Measurements from ENCODE around the gene CSN3. TPM values are rescaled to one million over a fixed set of nuclear protein-coding genes. Genes with fewer than 3 reads are reported as not detected.
A peak's percentile ranks its signal among the peaks of the same experiment; 100 is the strongest.
"Not testable (repeated sequence)": the region's sequence is repeated elsewhere in the genome, so short reads cannot be mapped to it uniquely, and the experiment has no call there.

CSN3 gene
- total RNA-seq, 1 donor from 2014 or later = not detected

- H3K9me3 Mint-ChIP-seq = no peaks in the 10 kb centered on the region
Measured at GRCh38 chr4:70197842-70198241, 44.6 kb upstream of the CSN3 start.

GRCh38 chr4:70203601-70204000 is 38.8 kb upstream of the CSN3 start:
- H3K9me3 ChIP-seq (ENCODE audit: low read depth) = no peaks in the 10 kb centered on the region
- no peaks in the 10 kb centered on the region for H3K4me1 ChIP-seq
- no peak overlapping the region for H2AFZ ChIP-seq (replicated peaks)

More at GRCh38 chr4:70197842-70198241, 44.6 kb upstream of the CSN3 start:
- no peaks in the 10 kb centered on the region for H3K4me1 ChIP-seq
- H3K27me3 Mint-ChIP-seq (ENCODE audit: insufficient read depth, low read depth) = no peaks in the 10 kb centered on the region
- H3K9me3 ChIP-seq (ENCODE audit: low read depth) = no peaks in the 10 kb centered on the region
- H3K79me2 ChIP-seq (ENCODE audit: low read depth) = no peaks in the 10 kb centered on the region
- H3K4me3 Mint-ChIP-seq = no peak overlapping the region
- H3K4me2 ChIP-seq = no peak overlapping the region
- peaks cover 3% of the 10 kb centered on the region for H3K4me1 Mint-ChIP-seq
- H3F3A ChIP-seq (ENCODE audit: low read depth) = no peaks in the 10 kb centered on the region
- H3K27me3 ChIP-seq = no peaks in the 10 kb centered on the region
- no peaks in the 10 kb centered on the region for H4K20me1 ChIP-seq (ENCODE audit: low read depth)
- H3K4me3 ChIP-seq = no peak overlapping the region
- H3K9ac ChIP-seq = no peak overlapping the region
- H2AFZ ChIP-seq (replicated peaks) = peak overlapping the region; percentile 34
- H3K27ac ChIP-seq = no peak overlapping the region
- H3K36me3 ChIP-seq = no peaks in the 10 kb centered on the region
- peak; percentile 30 for DNase-seq (ENCODE audit: low spot score)
- no peak overlapping the region for H3K27ac Mint-ChIP-seq
- H3K36me3 Mint-ChIP-seq = no peaks in the 10 kb centered on the region
- TF ChIP-seq CTCF (IDR thresholded peaks at IDR 0.05) (no peak), EZH2phosphoT487 (IDR thresholded peaks at IDR 0.05) (no peak), EZH2 (IDR thresholded peaks at IDR 0.05) (no peak)

GRCh38 chr4:70212752-70213151 is 29.6 kb upstream of the CSN3 start:
- not testable (repeated sequence) for H3K27ac ChIP-seq; H3K9me3 Mint-ChIP-seq; H3F3A ChIP-seq (ENCODE audit: low read depth); H3K27ac Mint-ChIP-seq; H3K4me3 Mint-ChIP-seq; H4K20me1 ChIP-seq (ENCODE audit: low read depth); H3K27me3 Mint-ChIP-seq (ENCODE audit: insufficient read depth, low read depth); H3K4me1 ChIP-seq; H3K9me3 ChIP-seq (ENCODE audit: low read depth); H3K36me3 Mint-ChIP-seq; H3K4me2 ChIP-seq; H3K27me3 ChIP-seq; DNase-seq (ENCODE audit: low spot score); H3K36me3 ChIP-seq; H3K4me3 ChIP-seq; H3K4me1 Mint-ChIP-seq; H3K79me2 ChIP-seq (ENCODE audit: low read depth); H2AFZ ChIP-seq (replicated peaks); H3K9ac ChIP-seq

More at GRCh38 chr4:70203601-70204000, 38.8 kb upstream of the CSN3 start:
- no peak overlapping the region for H3K27ac ChIP-seq
- no peak overlapping the region for H3K4me3 ChIP-seq
- H3K36me3 Mint-ChIP-seq = no peaks in the 10 kb centered on the region
- TF ChIP-seq EZH2 (IDR thresholded peaks at IDR 0.05) (no peak), EZH2phosphoT487 (IDR thresholded peaks at IDR 0.05) (no peak), CTCF (IDR thresholded peaks at IDR 0.05) (no peak)
- H3K9me3 Mint-ChIP-seq = peaks cover 3% of the 10 kb centered on the region
- no peak overlapping the region for H3K4me2 ChIP-seq
- no peaks in the 10 kb centered on the region for H3K27me3 ChIP-seq
- no peak overlapping the region for H3K4me3 Mint-ChIP-seq
- no peak for DNase-seq (ENCODE audit: low spot score)
- H3K27me3 Mint-ChIP-seq (ENCODE audit: insufficient read depth, low read depth) = no peaks in the 10 kb centered on the region
- no peak overlapping the region for H3K27ac Mint-ChIP-seq
- H3K9ac ChIP-seq = no peak overlapping the region
- H3K36me3 ChIP-seq = no peaks in the 10 kb centered on the region
- H3K4me1 Mint-ChIP-seq = no peaks in the 10 kb centered on the region
- H4K20me1 ChIP-seq (ENCODE audit: low read depth) = no peaks in the 10 kb centered on the region
- H3F3A ChIP-seq (ENCODE audit: low read depth) = no peaks in the 10 kb centered on the region
- H3K79me2 ChIP-seq (ENCODE audit: low read depth) = no peaks in the 10 kb centered on the region

GRCh38 chr4:70216109-70216508 is 26.3 kb upstream of the CSN3 start:
- not testable (repeated sequence) for H3K4me2 ChIP-seq; H2AFZ ChIP-seq (replicated peaks); H3K36me3 Mint-ChIP-seq; H3K27me3 Mint-ChIP-seq (ENCODE audit: insufficient read depth, low read depth); H3K36me3 ChIP-seq; H3K27ac Mint-ChIP-seq; H3K4me1 ChIP-seq; H3K4me3 Mint-ChIP-seq; H3K27me3 ChIP-seq; H3K4me1 Mint-ChIP-seq; H3K27ac ChIP-seq; H3F3A ChIP-seq (ENCODE audit: low read depth); H3K9ac ChIP-seq; H3K4me3 ChIP-seq; H4K20me1 ChIP-seq (ENCODE audit: low read depth); H3K9me3 ChIP-seq (ENCODE audit: low read depth); H3K79me2 ChIP-seq (ENCODE audit: low read depth); DNase-seq (ENCODE audit: low spot score); H3K9me3 Mint-ChIP-seq

GRCh38 chr4:70216550-70216949 is 25.8 kb upstream of the CSN3 start:
- H3K9ac ChIP-seq; DNase-seq (ENCODE audit: low spot score); H3K4me1 ChIP-seq; H3K4me3 Mint-ChIP-seq; H2AFZ ChIP-seq (replicated peaks); H3K9me3 Mint-ChIP-seq; H3K36me3 Mint-ChIP-seq; H3F3A ChIP-seq (ENCODE audit: low read depth); H3K4me3 ChIP-seq; H3K36me3 ChIP-seq; H3K79me2 ChIP-seq (ENCODE audit: low read depth); H3K27me3 Mint-ChIP-seq (ENCODE audit: insufficient read depth, low read depth); H3K4me1 Mint-ChIP-seq; H4K20me1 ChIP-seq (ENCODE audit: low read depth); H3K27ac ChIP-seq; H3K4me2 ChIP-seq; H3K27me3 ChIP-seq; H3K27ac Mint-ChIP-seq; H3K9me3 ChIP-seq (ENCODE audit: low read depth): not testable (repeated sequence)

- not testable (repeated sequence) for H3F3A ChIP-seq (ENCODE audit: low read depth); H3K79me2 ChIP-seq (ENCODE audit: low read depth); H3K4me3 ChIP-seq; H3K4me1 ChIP-seq; H4K20me1 ChIP-seq (ENCODE audit: low read depth); H3K4me1 Mint-ChIP-seq; H3K27ac ChIP-seq; H3K36me3 ChIP-seq; H2AFZ ChIP-seq (replicated peaks); H3K9me3 Mint-ChIP-seq; H3K9ac ChIP-seq; DNase-seq (ENCODE audit: low spot score); H3K27me3 ChIP-seq; H3K36me3 Mint-ChIP-seq; H3K27me3 Mint-ChIP-seq (ENCODE audit: insufficient read depth, low read depth); H3K27ac Mint-ChIP-seq; H3K4me3 Mint-ChIP-seq; H3K9me3 ChIP-seq (ENCODE audit: low read depth); H3K4me2 ChIP-seq
Measured at GRCh38 chr4:70221389-70221788, 21.0 kb upstream of the CSN3 start.

GRCh38 chr4:70221818-70222217 is 20.6 kb upstream of the CSN3 start:
- not testable (repeated sequence) for H3K4me1 Mint-ChIP-seq; H3K4me3 ChIP-seq; H3K27ac ChIP-seq; H3F3A ChIP-seq (ENCODE audit: low read depth); H3K27me3 ChIP-seq; H3K79me2 ChIP-seq (ENCODE audit: low read depth); H3K4me3 Mint-ChIP-seq; H3K36me3 ChIP-seq; H2AFZ ChIP-seq (replicated peaks); DNase-seq (ENCODE audit: low spot score); H4K20me1 ChIP-seq (ENCODE audit: low read depth); H3K9me3 ChIP-seq (ENCODE audit: low read depth); H3K9ac ChIP-seq; H3K36me3 Mint-ChIP-seq; H3K27ac Mint-ChIP-seq; H3K27me3 Mint-ChIP-seq (ENCODE audit: insufficient read depth, low read depth); H3K4me1 ChIP-seq; H3K9me3 Mint-ChIP-seq; H3K4me2 ChIP-seq

Data from neural progenitor cell (in vitro differentiated cells).